Esophagus muscularis mucosa (tissue), 3 donors: ENCODE data around the gene MGAT2.

Experiments
- POLR2AphosphoS5 ChIP-seq, 2 donors: sonication (generic); formaldehyde crosslinking; IDR thresholded peaks; one replicate each; pipeline ENCODE4 v1.6.1; 2017; ENCODE audit warnings: antibody characterized with exemption in 2 of 2
- TF ChIP-seq, protein P1 (sequence below), 3 experiments: fragments of 200-600 bp in 2 of 3; fragments of 450-650 bp in 1 of 3; sonication (generic) in 2 of 3; IDR thresholded peaks; one replicate each; pipeline ENCODE4 v1.5.1; 2017 to 2019; ENCODE audit warnings: antibody characterized with exemption in 3 of 3, mild to moderate bottlenecking in 2 of 3, moderate library complexity in 1 of 3

GRCh38 chr14:49634547-49635334 lies 14.1 kb downstream of the MGAT2 start, which contains the start of gene DNAAF2:
- TF ChIP-seq POLR2AphosphoS5 (IDR thresholded peaks at IDR 0.05), result peak in 1 of 2 donors; percentile 18
- TF ChIP-seq, protein P1, sequence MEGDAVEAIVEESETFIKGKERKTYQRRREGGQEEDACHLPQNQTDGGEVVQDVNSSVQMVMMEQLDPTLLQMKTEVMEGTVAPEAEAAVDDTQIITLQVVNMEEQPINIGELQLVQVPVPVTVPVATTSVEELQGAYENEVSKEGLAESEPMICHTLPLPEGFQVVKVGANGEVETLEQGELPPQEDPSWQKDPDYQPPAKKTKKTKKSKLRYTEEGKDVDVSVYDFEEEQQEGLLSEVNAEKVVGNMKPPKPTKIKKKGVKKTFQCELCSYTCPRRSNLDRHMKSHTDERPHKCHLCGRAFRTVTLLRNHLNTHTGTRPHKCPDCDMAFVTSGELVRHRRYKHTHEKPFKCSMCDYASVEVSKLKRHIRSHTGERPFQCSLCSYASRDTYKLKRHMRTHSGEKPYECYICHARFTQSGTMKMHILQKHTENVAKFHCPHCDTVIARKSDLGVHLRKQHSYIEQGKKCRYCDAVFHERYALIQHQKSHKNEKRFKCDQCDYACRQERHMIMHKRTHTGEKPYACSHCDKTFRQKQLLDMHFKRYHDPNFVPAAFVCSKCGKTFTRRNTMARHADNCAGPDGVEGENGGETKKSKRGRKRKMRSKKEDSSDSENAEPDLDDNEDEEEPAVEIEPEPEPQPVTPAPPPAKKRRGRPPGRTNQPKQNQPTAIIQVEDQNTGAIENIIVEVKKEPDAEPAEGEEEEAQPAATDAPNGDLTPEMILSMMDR (IDR thresholded peaks at IDR 0.05), result no peak
